HepG2 (cell line): Measurements from ENCODE around the gene GGA1. TPM values are rescaled to one million over a fixed set of nuclear protein-coding genes. Genes with fewer than 3 reads are reported as not detected.

Experiments used
- AHR ChIP-seq: IDR thresholded peaks from 2 replicates; pipeline ENCODE4 v1.6.1; 2018; ENCODE audit warnings: missing genetic modification reagents, missing compliant biosample characterization
- ATRX ChIP-seq: sonication (generic); formaldehyde crosslinking; IDR thresholded peaks from 2 replicates; pipeline ENCODE4 v1.4.0; 2020; ENCODE audit warnings: missing genetic modification reagents, borderline replicate concordance
- BCL3 ChIP-seq: sonication (generic); formaldehyde crosslinking; IDR thresholded peaks from 2 replicates; pipeline ENCODE4 v1.5.1; 2020; ENCODE audit warnings: mild to moderate bottlenecking, missing genetic modification reagents, moderate library complexity
- BHLHE40 ChIP-seq: IDR thresholded peaks from 2 replicates; pipeline ENCODE4 v1.6.1; 2011; ENCODE audit warnings: low read length, improper control_type of control experiment
- EHMT2 ChIP-seq: fragments of 200-600 bp; sonication (generic); IDR thresholded peaks from 2 replicates; pipeline ENCODE4 v1.7.0; 2017; ENCODE audit warnings: antibody characterized with exemption, low read depth, low read length, borderline replicate concordance
- GZF1 ChIP-seq: sonication (generic); formaldehyde crosslinking; IDR thresholded peaks from 2 replicates; pipeline ENCODE4 v1.5.1; 2020; ENCODE audit warnings: mild to moderate bottlenecking, missing genetic modification reagents
- HDAC1 ChIP-seq: sonication (generic); formaldehyde crosslinking; IDR thresholded peaks from 2 replicates; pipeline ENCODE4 v1.5.1; 2020; ENCODE audit warnings: mild to moderate bottlenecking, missing genetic modification reagents
- HNF1B ChIP-seq: sonication (generic); formaldehyde crosslinking; IDR thresholded peaks from 2 replicates; pipeline ENCODE4 v1.5.1; 2020; ENCODE audit warnings: mild to moderate bottlenecking, moderate library complexity, missing genetic modification reagents
- LCORL ChIP-seq, 2 experiments: fragments of 450-650 bp in 1 of 2; sonication (generic) in 1 of 2; formaldehyde crosslinking in 1 of 2; IDR thresholded peaks; 2 replicates each; pipeline versions ENCODE4 v1.5.0 to v1.6.1; 2017 to 2020; ENCODE audit warnings: antibody characterized with exemption in 1 of 2, missing genetic modification reagents in 1 of 2
- MBNL3 ChIP-seq: fragments of 250-450 bp; sonication (Bioruptor Pico); conservative IDR thresholded peaks from 2 replicates; pipeline ENCODE4 v1.8.0; 2022; ENCODE audit warnings: mild to moderate bottlenecking, inconsistent platforms
- NCOA5 ChIP-seq: sonication (generic); formaldehyde crosslinking; IDR thresholded peaks from 2 replicates; pipeline ENCODE4 v1.4.0; 2020; ENCODE audit warnings: missing genetic modification reagents
- PHF8 ChIP-seq: sonication (generic); formaldehyde crosslinking; IDR thresholded peaks from 2 replicates; pipeline ENCODE4 v1.5.0; 2020; ENCODE audit warnings: missing genetic modification reagents
- REL ChIP-seq: sonication (generic); formaldehyde crosslinking; conservative IDR thresholded peaks from 2 replicates; pipeline ENCODE4 v1.8.0; 2022; ENCODE audit warnings: mild to moderate bottlenecking, missing genetic modification reagents, moderate library complexity
- SIX1 ChIP-seq: sonication (generic); formaldehyde crosslinking; IDR thresholded peaks from 2 replicates; pipeline ENCODE4 v1.4.0; 2020; ENCODE audit warnings: missing genetic modification reagents, borderline replicate concordance
- STAG1 ChIP-seq: sonication (generic); formaldehyde crosslinking; IDR thresholded peaks from 2 replicates; pipeline ENCODE4 v1.4.0; 2020; ENCODE audit warnings: missing genetic modification reagents
- ZBTB34 ChIP-seq: sonication (generic); formaldehyde crosslinking; IDR thresholded peaks from 2 replicates; pipeline ENCODE4 v1.8.0; 2022; ENCODE audit warnings: mild to moderate bottlenecking, missing genetic modification reagents
- ZBTB42 ChIP-seq: sonication (generic); formaldehyde crosslinking; IDR thresholded peaks from 2 replicates; pipeline ENCODE4 v1.5.0; 2020; ENCODE audit warnings: mild to moderate bottlenecking, missing genetic modification reagents
- ZKSCAN1 ChIP-seq: fragments of 150-350 bp; IDR thresholded peaks from 2 replicates; pipeline ENCODE4 v1.6.1; 2014; ENCODE audit warnings: low read length
- ZNF224 ChIP-seq: sonication (generic); formaldehyde crosslinking; IDR thresholded peaks from 2 replicates; pipeline ENCODE4 v1.5.0; 2020; ENCODE audit warnings: mild to moderate bottlenecking, missing genetic modification reagents
- ZNF263 ChIP-seq: sonication (generic); formaldehyde crosslinking; IDR thresholded peaks from 2 replicates; pipeline ENCODE4 v1.4.0; 2020; ENCODE audit warnings: missing genetic modification reagents
- ZNF337 ChIP-seq: sonication (generic); formaldehyde crosslinking; IDR thresholded peaks from 2 replicates; pipeline ENCODE4 v1.5.1; 2020; ENCODE audit warnings: missing genetic modification reagents, low read depth, mild to moderate bottlenecking, borderline replicate concordance
- ZNF460 ChIP-seq: sonication (generic); formaldehyde crosslinking; IDR thresholded peaks from 2 replicates; pipeline ENCODE4 v1.5.1; 2020; ENCODE audit warnings: missing genetic modification reagents, mild to moderate bottlenecking, borderline replicate concordance
- ZNF543 ChIP-seq: sonication (generic); formaldehyde crosslinking; IDR thresholded peaks from 2 replicates; pipeline ENCODE4 v1.4.0; 2020; ENCODE audit warnings: mild to moderate bottlenecking, missing genetic modification reagents
- ZNF552 ChIP-seq: sonication (generic); formaldehyde crosslinking; IDR thresholded peaks from 2 replicates; pipeline ENCODE4 v1.9.0; 2022; ENCODE audit warnings: missing genetic modification reagents, mild to moderate bottlenecking, borderline replicate concordance
- ZNF616 ChIP-seq: sonication (generic); formaldehyde crosslinking; IDR thresholded peaks from 2 replicates; pipeline ENCODE4 v1.5.0; 2020; ENCODE audit warnings: low read depth, mild to moderate bottlenecking, missing genetic modification reagents
- ZNF761 ChIP-seq: sonication (generic); formaldehyde crosslinking; conservative IDR thresholded peaks from 2 replicates; pipeline ENCODE4 v1.4.0; 2020; ENCODE audit warnings: mild to moderate bottlenecking, missing genetic modification reagents
- ZNF776 ChIP-seq: sonication (generic); formaldehyde crosslinking; IDR thresholded peaks from 2 replicates; pipeline ENCODE4 v1.4.0; 2020; ENCODE audit warnings: mild to moderate bottlenecking, missing genetic modification reagents
- polyA plus RNA-seq, 8 experiments: library from polyadenylated mRNA; depleted of rRNA in 3 of 8; stranded (reverse) in 7 of 8; unstranded in 1 of 8; fragments of >200 nt; fragmentation: Illumina TruSeq in 4 of 8; extraction: Trizol in 4 of 8; gene quantifications; 2 replicates each; pipeline versions ENCODE4 v1.2.1 to v1.2.3, GENCODE V29; 2011 to 2016; ENCODE audit warnings: low read depth in 4 of 8, missing spikeins in 1 of 8, mixed read lengths in 1 of 8; ENCODE audit not compliant: insufficient read depth in 1 of 8
- total RNA-seq, 5 experiments: library from RNA; depleted of rRNA; stranded (reverse); fragments of >200 nt; fragmentation: Illumina TruSeq; extraction: Trizol; gene quantifications; 2 replicates each; pipeline ENCODE4 v1.2.3, GENCODE V29; 2016; ENCODE audit warnings: low read depth in 1 of 5

GGA1 gene
- total and polyA plus RNA-seq, 2 of the 13 experiments (the other 11 are each of a cell fraction or from before 2014, with no cell fraction given): 29.1 to 87.2 TPM

- TF ChIP-seq HNF1B (CRISPR knock-in tag): peak; percentile 60
- TF ChIP-seq BCL3 (CRISPR knock-in tag): 0 out of 2 replicates have a peak, but pooled peaks have one; percentile 27
- no peak for TF ChIP-seq BHLHE40
- TF ChIP-seq ZBTB34 (CRISPR knock-in tag): no peak
- no peak for TF ChIP-seq ZNF337 (CRISPR knock-in tag)
- no peak for TF ChIP-seq EHMT2
- no peak for TF ChIP-seq NCOA5 (CRISPR knock-in tag)
- TF ChIP-seq ZNF224 (CRISPR knock-in tag): no peak
- no peak for TF ChIP-seq ZNF761 (CRISPR knock-in tag)
- no peak for TF ChIP-seq SIX1 (CRISPR knock-in tag)
- TF ChIP-seq GZF1: no peak
- TF ChIP-seq ZNF543 (CRISPR knock-in tag): no peak
- TF ChIP-seq ZNF616: no peak
- TF ChIP-seq MBNL3: no peak
- TF ChIP-seq ZBTB42: no peak
- TF ChIP-seq ATRX (CRISPR knock-in tag): no peak
- no peak for TF ChIP-seq ZKSCAN1
- no peak for TF ChIP-seq ZNF552 (CRISPR knock-in tag)
- peak; percentile 51 for TF ChIP-seq PHF8 (CRISPR knock-in tag)
- TF ChIP-seq ZNF263 (CRISPR knock-in tag): peak; percentile 88
- peak; percentile 94 for TF ChIP-seq LCORL (IDR thresholded peaks at IDR 0.05)
- peak; percentile 50; the same call in 1 of the 2 replicates for TF ChIP-seq LCORL (CRISPR knock-in tag; IDR thresholded peaks at IDR 0.05)
- TF ChIP-seq STAG1 (CRISPR knock-in tag): no peak; the same call in 1 of the 2 replicates
- no peak for TF ChIP-seq AHR (CRISPR knock-in tag)
- TF ChIP-seq ZNF460 (CRISPR knock-in tag): no peak
- TF ChIP-seq ZNF776 (CRISPR knock-in tag): no peak
- peak; percentile 45 for TF ChIP-seq HDAC1
- TF ChIP-seq REL (CRISPR knock-in tag): no peak
Observed at GRCh38 chr22:37674951-37675929, 66.6 kb downstream of the GGA1 start, which contains the start of gene LGALS1 (continued).
